ENCODE measurements around the gene F7.

F7 gene

DNA sequence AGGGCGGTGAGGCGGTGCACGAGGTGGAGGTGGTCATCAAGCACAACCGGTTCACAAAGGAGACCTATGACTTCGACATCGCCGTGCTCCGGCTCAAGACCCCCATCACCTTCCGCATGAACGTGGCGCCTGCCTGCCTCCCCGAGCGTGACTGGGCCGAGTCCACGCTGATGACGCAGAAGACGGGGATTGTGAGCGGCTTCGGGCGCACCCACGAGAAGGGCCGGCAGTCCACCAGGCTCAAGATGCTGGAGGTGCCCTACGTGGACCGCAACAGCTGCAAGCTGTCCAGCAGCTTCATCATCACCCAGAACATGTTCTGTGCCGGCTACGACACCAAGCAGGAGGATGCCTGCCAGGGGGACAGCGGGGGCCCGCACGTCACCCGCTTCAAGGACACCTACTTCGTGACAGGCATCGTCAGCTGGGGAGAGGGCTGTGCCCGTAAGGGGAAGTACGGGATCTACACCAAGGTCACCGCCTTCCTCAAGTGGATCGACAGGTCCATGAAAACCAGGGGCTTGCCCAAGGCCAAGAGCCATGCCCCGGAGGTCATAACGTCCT is 43.4 kb downstream of the F7 start:
- TF ChIP-seq, protein P1, sequence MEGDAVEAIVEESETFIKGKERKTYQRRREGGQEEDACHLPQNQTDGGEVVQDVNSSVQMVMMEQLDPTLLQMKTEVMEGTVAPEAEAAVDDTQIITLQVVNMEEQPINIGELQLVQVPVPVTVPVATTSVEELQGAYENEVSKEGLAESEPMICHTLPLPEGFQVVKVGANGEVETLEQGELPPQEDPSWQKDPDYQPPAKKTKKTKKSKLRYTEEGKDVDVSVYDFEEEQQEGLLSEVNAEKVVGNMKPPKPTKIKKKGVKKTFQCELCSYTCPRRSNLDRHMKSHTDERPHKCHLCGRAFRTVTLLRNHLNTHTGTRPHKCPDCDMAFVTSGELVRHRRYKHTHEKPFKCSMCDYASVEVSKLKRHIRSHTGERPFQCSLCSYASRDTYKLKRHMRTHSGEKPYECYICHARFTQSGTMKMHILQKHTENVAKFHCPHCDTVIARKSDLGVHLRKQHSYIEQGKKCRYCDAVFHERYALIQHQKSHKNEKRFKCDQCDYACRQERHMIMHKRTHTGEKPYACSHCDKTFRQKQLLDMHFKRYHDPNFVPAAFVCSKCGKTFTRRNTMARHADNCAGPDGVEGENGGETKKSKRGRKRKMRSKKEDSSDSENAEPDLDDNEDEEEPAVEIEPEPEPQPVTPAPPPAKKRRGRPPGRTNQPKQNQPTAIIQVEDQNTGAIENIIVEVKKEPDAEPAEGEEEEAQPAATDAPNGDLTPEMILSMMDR (IDR thresholded peaks at IDR 0.05; ENCODE audit: low read depth, low read length, missing control alignments) = no peak
- no peak overlapping the region for H3K4me3 ChIP-seq (ENCODE audit: low read depth, low read length)
- no peak for DNase-seq (ENCODE audit: low read depth)
- in situ Hi-C loops (cut with HindIII; ENCODE audit: low sequenced_read_pairs) = loop anchor here (10.0 kb wide), 1 partner anchor 74 kb away; no protein-coding TSS in a partner anchor

DNA sequence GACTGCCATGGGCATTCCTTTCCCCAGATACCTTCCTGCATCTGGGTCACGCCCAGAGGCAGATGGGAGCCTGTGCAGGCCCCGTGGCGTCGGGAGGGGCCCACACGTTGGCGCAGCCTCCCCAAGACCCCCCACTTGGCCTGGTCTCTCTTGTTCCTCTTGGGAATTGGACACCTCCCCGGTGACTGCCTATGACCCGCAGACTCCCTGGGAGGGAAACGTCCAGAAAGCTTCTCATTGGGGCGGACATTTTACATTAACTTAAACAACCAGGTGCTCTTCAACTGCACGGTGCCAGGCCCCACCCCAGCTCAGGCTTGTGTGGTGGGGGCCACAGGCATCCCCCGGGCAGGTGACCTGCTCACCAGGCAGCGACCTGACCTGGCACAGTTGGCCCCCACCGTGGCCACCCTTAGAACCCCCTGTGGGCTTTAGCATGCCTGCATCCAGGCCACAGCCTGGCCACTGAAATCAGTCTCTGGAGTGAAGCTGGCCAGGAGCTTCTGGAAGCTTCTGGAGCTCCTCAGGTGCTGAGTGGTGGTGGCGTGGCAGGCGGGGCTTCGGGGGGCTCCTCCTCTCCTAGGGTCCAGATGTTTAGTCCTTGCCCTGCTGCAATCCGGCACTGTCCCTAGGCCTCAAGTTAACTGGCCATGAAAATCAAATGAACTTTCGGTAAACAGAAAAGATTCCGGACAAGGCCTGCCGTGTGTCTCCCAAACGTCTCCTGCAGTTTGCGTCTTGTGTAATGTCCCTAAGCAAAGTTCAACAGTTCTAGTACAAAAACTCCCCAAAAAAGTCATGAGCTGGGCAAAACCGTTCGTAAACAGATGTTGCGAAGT is 44.3 kb downstream of the F7 start:
- in situ Hi-C loops (cut with HindIII; ENCODE audit: low sequenced_read_pairs) = loop anchor here (10.0 kb wide), 1 partner anchor 75 kb away; no protein-coding TSS in a partner anchor
- TF ChIP-seq, protein P1 (IDR thresholded peaks at IDR 0.05; ENCODE audit: low read depth, low read length, missing control alignments) = no peak
- no peak overlapping the region for H3K4me3 ChIP-seq (ENCODE audit: low read depth, low read length)
- DNase-seq (ENCODE audit: low read depth) = no peak

DNA sequence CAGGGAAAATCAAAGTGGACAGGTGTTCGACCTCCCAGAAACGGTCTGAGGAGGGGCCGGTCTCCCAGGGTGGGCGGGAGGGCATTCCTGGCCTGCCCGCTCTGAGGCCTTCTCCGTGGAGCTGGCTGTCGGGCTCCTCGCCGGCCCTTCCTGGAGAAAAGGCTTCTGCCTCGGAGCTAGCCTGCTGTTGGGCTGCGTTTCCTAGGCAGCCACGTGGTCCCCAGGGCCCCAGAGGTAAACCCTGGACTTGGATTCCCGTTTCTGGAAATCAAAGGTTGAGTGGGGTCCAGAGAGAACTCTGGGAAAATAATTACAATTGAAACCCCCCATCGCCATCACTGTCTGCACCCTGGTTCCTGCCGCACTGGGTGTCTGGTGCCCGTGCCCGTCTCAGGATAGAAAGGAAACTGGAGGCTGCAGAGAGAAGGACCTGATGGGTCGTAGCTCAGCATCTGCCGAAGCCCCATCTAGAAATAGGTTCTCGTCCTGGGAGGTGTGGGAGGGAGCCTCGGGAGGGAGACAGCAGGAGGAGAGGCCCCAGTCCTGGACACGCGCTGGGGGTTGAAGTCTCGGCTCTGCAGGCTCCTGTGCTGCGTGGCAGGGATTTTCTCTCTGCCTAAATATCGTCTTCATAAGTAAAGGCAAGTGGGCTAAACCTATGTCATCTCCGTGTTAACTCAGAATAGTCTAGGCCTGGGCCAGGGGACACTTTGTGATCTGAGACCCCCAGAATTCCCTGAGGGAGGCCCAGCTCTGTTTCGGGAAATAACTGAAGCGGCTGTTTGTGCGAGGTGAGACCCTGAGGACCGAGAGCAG is 45.2 kb downstream of the F7 start:
- DNase-seq (ENCODE audit: low read depth) = no peak
- H3K4me3 ChIP-seq (ENCODE audit: low read depth, low read length) = no peak overlapping the region
- TF ChIP-seq, protein P1 (IDR thresholded peaks at IDR 0.05; ENCODE audit: low read depth, low read length, missing control alignments) = no peak
- in situ Hi-C loops (cut with HindIII; ENCODE audit: low sequenced_read_pairs) = no loop called here

DNA sequence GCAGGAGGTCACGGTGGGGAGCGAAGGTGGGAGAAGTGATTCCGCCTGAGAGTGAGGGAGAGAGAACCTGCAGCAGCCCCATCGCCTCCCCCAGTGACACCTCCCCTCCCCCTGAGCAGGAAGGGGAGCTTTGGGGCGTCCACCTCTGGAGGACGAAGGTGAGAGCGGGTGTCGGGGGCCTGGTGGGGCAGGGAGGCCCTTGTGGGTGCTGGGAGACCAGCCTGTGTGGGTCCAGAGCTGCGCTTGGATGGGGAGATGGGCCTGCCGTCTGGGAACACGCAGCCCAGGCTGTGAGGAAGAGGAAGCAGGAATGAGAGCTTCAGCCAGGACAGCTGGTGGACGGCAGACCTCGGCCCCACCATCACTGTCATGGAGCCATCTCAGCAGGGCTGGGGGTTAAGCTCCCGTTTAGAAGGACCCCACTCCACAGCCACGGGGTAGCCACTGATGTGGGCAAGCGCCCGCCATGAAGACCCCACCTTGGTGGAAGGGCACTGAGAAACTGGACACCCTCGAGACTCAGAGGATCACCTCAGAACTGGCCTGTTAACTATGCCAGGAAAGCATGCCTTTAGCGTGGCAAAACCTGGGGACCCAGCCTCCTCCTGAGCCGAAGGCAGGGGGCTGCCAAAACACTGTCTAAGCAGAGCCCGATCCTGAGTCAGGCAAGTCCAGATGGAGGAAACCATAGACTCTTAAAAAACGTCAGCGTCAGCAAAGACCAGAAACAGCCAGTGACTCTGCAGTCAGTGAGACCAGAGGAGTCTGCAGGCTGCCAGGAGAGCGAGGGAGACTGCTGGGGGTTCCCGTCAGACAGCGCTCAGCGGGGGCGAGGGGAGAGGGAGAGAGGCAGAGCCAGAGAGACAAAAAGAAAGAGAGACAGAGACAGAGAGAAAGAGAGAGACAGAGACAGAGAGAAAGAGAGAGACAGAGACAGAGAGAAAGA is 46.4 kb downstream of the F7 start:
- DNase-seq (ENCODE audit: low read depth) = peak; percentile 40
- no peak overlapping the region for H3K4me3 ChIP-seq (ENCODE audit: low read depth, low read length)
- TF ChIP-seq, protein P1 (IDR thresholded peaks at IDR 0.05; ENCODE audit: low read depth, low read length, missing control alignments) = no peak
- in situ Hi-C loops (cut with HindIII; ENCODE audit: low sequenced_read_pairs) = no loop called here

DNA sequence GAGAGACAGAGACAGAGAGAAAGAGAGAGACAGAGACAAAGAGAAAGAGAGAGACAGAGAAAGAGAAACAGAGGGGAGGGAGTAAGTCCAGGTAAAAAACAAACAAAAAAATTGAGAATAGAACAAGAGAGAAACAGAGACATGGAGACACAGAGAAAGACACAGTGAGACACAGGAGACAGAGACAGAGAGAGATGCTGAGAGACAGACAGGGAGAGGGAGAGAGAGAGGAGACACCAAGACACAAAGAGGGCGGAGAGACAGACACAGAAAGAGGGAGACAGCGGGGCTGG is 47.0 kb downstream of the F7 start:
- in situ Hi-C loops (cut with HindIII; ENCODE audit: low sequenced_read_pairs) = no loop called here
- TF ChIP-seq, protein P1 (IDR thresholded peaks at IDR 0.05; ENCODE audit: low read depth, low read length, missing control alignments) = no peak
- H3K4me3 ChIP-seq (ENCODE audit: low read depth, low read length) = peak overlapping the region; percentile 24
- DNase-seq (ENCODE audit: low read depth) = no peak

Measured in astrocyte of the cerebellum (primary cell).